CD4-positive, alpha-beta T cell treated with Interleukin-4 for 4 hours (primary cell): ENCODE measurements around the gene ABCG8.

Source experiments
- DNase-seq: peaks from one replicate; pipeline ENCODE4 v3.0.0-alpha.2; 2020

Gene ABCG8

GRCh38 chr2:43826305-43827250, 12.2 kb upstream of the ABCG8 start:
- no peak for DNase-seq

- DNase-seq = no peak
Observed at GRCh38 chr2:43831543-43832294, 7.1 kb upstream of the ABCG8 start.

GRCh38 chr2:43832457-43832856, 6.3 kb upstream of the ABCG8 start:
- DNase-seq = no peak

GRCh38 chr2:43837033-43837432, 1.7 kb upstream of the ABCG8 start:
- no peak for DNase-seq

GRCh38 chr2:43837831-43838559, 776 bp upstream of the ABCG8 start:
- no peak for DNase-seq

- DNase-seq = no peak
Observed at GRCh38 chr2:43839776-43840564, 1.2 kb downstream of the ABCG8 start.

GRCh38 chr2:43840965-43841364, 2.2 kb downstream of the ABCG8 start:
- no peak for DNase-seq

GRCh38 chr2:43841949-43842865, 3.4 kb downstream of the ABCG8 start:
- no peak for DNase-seq

- DNase-seq = no peak
Observed at GRCh38 chr2:43842866-43843226, 4.1 kb downstream of the ABCG8 start.

- DNase-seq = no peak
Observed at GRCh38 chr2:43845181-43845580, 6.4 kb downstream of the ABCG8 start.

GRCh38 chr2:43846140-43846793, 7.5 kb downstream of the ABCG8 start:
- DNase-seq = no peak

- no peak for DNase-seq
Observed at GRCh38 chr2:43848214-43848613, 9.4 kb downstream of the ABCG8 start.

- DNase-seq = no peak
Observed at GRCh38 chr2:43851011-43851980, 12.5 kb downstream of the ABCG8 start.

- DNase-seq = no peak
Observed at GRCh38 chr2:43852196-43852730, 13.5 kb downstream of the ABCG8 start.

- no peak for DNase-seq
Observed at GRCh38 chr2:43853141-43854081, 14.6 kb downstream of the ABCG8 start.

GRCh38 chr2:43854671-43855070, 15.9 kb downstream of the ABCG8 start:
- DNase-seq = no peak

- DNase-seq = no peak
Observed at GRCh38 chr2:43855292-43855691, 16.5 kb downstream of the ABCG8 start.

- no peak for DNase-seq
Observed at GRCh38 chr2:43872151-43872550, 33.4 kb downstream of the ABCG8 start.
